GM12873 (cell line): ENCODE results near the gene CTBP2.

Source experiments
- TF ChIP-seq, protein P1 (sequence below): IDR thresholded peaks from 2 replicates; pipeline ENCODE4 v1.5.1; 2012; ENCODE audit warnings: low read depth, mild to moderate bottlenecking, moderate library complexity, low read length, control low read depth; ENCODE audit not compliant: insufficient read depth; ENCODE audit errors: missing control alignments

CTBP2 gene

DNA sequence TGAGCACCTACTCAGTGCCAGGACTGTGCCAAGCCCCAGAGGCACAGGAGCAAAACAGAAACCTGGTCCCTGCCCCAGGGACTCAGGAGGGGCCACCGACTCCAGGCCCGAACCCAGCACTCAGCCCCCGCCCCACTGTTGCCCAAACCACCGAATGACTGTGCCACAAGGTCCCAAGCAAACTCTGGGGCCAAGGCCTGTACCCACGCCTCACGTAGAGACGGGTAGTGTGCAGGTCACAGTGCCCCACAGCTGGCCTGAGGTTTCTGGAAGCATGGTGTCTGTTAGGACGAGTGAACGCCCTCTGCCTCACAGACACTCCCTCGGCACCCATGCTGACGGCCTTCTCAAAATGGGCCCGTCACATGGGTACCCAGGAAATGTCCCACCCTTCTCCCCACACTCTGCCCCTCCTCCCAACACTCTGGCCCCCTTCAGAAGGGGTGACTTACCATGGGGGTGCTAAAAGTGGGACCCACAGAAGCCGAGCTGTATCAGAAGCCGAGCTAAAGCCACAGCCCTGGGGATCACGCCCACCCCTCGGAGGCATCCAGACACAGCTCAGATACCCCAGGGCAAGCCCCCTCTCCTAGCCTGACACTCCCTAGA is 44.2 kb downstream of the CTBP2 start:
- TF ChIP-seq, protein P1, sequence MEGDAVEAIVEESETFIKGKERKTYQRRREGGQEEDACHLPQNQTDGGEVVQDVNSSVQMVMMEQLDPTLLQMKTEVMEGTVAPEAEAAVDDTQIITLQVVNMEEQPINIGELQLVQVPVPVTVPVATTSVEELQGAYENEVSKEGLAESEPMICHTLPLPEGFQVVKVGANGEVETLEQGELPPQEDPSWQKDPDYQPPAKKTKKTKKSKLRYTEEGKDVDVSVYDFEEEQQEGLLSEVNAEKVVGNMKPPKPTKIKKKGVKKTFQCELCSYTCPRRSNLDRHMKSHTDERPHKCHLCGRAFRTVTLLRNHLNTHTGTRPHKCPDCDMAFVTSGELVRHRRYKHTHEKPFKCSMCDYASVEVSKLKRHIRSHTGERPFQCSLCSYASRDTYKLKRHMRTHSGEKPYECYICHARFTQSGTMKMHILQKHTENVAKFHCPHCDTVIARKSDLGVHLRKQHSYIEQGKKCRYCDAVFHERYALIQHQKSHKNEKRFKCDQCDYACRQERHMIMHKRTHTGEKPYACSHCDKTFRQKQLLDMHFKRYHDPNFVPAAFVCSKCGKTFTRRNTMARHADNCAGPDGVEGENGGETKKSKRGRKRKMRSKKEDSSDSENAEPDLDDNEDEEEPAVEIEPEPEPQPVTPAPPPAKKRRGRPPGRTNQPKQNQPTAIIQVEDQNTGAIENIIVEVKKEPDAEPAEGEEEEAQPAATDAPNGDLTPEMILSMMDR = no peak

- TF ChIP-seq, protein P1 = no peak
Measured at GRCh38 chr10:125115409-125115808, 45.0 kb downstream of the CTBP2 start.

DNA sequence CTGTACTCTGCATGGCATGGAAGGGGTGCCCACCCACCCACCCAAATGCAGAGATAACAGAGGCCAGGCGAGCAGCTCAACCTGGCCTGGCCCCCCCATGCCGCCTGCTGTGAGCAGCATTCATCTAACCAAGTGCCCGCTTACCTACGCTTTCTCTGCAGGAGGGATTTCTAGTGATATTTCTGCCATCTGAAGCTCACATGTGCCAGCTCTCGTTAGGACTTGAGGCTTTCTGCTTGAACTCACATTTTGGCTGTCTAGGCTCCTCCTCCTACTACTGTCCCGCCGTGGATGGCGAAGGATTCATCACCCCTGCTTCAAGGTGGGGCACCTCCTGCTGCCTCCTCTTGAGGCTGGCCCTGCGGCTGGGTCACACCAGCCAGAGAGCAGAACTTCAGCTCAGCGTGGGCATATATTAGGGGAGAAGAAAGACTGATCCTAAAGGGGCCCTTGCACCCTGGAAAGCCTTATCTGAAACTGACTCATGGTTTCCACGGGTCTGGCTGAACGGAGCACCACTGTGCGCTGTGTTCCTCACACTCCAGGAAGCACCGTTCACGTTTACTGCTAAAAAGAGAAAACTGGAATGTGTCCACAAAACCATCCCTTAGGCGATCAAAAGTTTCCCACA is 45.5 kb downstream of the CTBP2 start:
- TF ChIP-seq, protein P1 = no peak

GRCh38 chr10:125113691-125114371 is 46.5 kb downstream of the CTBP2 start:
- TF ChIP-seq, protein P1 = no peak

DNA sequence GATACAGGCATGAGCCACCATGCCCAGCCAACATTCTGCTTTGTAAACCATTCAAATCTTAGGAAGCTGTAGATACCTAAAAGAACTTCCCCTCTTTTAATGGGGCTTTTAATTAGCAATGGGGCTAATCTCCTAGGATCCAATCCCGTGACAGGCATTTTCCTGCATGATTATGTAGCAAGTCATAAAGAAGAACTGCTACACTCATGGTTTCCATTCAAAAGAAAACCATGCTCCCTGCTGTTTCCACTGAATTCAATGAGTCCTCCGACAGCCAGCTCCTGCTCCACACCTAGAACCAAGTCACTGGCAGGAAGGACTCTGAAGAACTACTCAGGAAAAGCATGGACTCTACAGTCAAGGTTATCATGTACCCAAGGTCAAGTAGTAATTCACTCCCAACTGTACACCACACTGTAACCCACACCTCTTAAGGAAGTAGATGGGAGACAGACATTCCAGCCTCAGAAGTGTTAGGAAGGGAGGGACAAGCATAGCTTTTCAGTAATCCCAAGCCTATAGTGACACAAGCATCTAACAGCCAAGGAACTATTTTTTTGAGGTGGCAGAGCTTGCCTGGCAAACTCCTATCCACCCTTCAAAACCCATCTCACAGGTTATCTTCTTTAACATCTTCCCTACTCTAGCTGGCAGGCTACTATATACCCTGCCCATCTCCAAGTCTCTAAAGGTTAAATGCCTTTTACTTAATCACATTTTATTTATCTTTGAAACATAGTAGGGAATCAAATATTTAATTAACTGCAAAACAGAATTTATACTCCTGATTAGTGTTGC is 47.5 kb downstream of the CTBP2 start:
- TF ChIP-seq, protein P1 = no peak

DNA sequence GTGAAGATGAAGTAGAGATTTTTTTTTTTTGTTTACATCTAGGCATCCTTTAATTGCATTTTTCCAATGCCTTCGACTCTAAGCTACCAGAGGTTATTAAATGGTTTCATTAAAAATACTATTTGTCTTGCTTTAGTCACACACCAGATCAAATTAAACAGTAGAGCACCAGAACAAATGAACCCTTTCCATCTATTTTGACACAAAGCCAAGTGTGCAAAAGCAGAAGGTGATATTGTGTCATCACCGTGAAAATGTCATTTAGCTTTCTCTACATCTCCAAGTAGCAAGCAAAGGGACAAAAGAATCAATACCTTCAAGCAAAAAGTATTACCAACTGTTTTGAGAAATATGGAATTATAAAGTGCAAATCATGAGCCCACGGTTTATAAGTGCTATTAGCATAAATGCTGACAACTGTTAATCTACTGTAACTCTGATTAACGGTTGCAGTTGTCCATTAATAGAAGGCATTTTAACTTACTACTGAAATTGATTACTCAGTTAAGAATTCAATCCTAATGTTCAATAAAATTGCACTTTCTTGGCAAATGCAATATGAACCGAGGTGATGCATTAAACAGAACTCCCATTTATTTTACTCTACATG is 49.1 kb downstream of the CTBP2 start:
- TF ChIP-seq, protein P1 = no peak
